Sciatic nerve (tissue), 2 donors: ENCODE results near the gene VEGFA. TPM values are rescaled to one million over a fixed set of nuclear protein-coding genes. Genes with fewer than 3 reads are reported as not detected.

ENCODE experiments used
- ATAC-seq: fragments of 200-7000 bp; cut with Tn5 transposase; one replicate; pipeline ENCODE4 v1.9.1; 2020; ENCODE audit warnings: mild to moderate bottlenecking, moderate library complexity
- DNase-seq: peaks from one replicate; pipeline ENCODE4 v3.0.0-alpha.2; 2020; ENCODE audit warnings: low spot score
- intact Hi-C: fragments of 100-400 bp; cut with DNase I; formaldehyde crosslinking; loops from one replicate; pipeline ENCODE4 v1.14.2; 2022
- total RNA-seq: library from RNA; stranded (reverse); fragmentation: NEBNext Ultra II Directional; extraction: Animal tissue kit (Norgen Biotek cat#: 25700); gene quantifications from one replicate; pipeline ENCODE4 v1.2.1, GENCODE V29; 2021
- donor health status: DM: no; HTN: no; CAD: no.
- donor health status: DM: no; HTN: no; CAD: no.

VEGFA gene
- total RNA-seq, 1 donor from 2014 or later = 155 TPM

- ATAC-seq (no peak), DNase-seq (no peak)
- intact Hi-C loops = no loop called here
Measured at GRCh38 chr6:43778976-43779851, 9.2 kb downstream of the VEGFA start.

- no peak for DNase-seq
- intact Hi-C loops = no loop called here
Measured at GRCh38 chr6:43779852-43780236, 9.8 kb downstream of the VEGFA start.

DNA sequence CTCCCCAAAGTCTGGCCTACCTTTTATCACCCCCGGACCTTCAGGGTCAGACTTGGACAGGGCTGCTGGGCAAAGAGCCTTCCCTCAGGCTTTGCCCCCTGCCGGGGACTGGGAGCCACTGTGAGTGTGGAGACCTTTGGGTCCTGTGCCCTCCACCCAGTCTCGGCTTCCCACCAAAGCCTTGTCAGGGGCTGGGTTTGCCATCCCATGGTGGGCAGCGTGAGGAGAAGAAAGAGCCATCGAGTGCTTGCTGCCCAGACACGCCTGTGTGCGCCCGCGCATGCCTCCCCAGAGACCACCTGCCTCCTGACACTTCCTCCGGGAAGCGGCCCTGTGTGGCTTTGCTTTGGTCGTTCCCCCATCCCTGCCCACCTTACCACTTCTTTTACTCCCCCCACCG, 10.3 kb downstream of the VEGFA start:
- no peak for ATAC-seq
- intact Hi-C loops = no loop called here
- DNase-seq = no peak

More at GRCh38 chr6:43779852-43780236, 9.8 kb downstream of the VEGFA start:
- peak; percentile 23 for ATAC-seq

- ATAC-seq = no peak
- no peak for DNase-seq
- intact Hi-C loops = no loop called here
Measured at GRCh38 chr6:43780941-43781928, 11.2 kb downstream of the VEGFA start.

- intact Hi-C loops = no loop called here
- ATAC-seq (no peak), DNase-seq (no peak)
Measured at GRCh38 chr6:43781941-43782704, 12.1 kb downstream of the VEGFA start.

- DNase-seq (no peak), ATAC-seq (no peak)
- intact Hi-C loops = no loop called here
Measured at GRCh38 chr6:43782764-43783513, 12.9 kb downstream of the VEGFA start.

DNA sequence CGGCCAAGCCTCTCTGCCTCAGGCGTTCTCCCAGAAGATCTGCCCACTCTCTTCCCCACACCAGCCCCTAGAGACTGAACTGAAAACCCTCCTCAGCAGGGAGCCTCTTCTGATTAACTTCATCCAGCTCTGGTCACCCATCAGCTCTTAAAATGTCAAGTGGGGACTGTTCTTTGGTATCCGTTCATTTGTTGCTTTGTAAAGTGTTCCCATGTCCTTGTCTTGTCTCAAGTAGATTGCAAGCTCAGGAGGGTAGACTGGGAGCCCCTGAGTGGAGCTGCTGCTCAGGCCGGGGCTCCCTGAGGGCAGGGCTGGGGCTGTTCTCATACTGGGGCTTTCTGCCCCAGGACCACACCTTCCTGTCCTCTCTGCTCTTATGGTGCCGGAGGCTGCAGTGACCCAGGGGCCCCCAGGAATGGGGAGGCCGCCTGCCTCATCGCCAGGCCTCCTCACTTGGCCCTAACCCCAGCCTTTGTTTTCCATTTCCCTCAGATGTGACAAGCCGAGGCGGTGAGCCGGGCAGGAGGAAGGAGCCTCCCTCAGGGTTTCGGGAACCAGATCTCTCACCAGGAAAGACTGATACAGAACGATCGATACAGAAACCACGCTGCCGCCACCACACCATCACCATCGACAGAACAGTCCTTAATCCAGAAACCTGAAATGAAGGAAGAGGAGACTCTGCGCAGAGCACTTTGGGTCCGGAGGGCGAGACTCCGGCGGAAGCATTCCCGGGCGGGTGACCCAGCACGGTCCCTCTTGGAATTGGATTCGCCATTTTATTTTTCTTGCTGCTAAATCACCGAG, 14.2 kb downstream of the VEGFA start:
- intact Hi-C loops = no loop called here
- no peak for ATAC-seq
- no peak for DNase-seq

- ATAC-seq = no peak
- intact Hi-C loops = no loop called here
- no peak for DNase-seq
Measured at GRCh38 chr6:43785220-43785752, 15.3 kb downstream of the VEGFA start.

DNA sequence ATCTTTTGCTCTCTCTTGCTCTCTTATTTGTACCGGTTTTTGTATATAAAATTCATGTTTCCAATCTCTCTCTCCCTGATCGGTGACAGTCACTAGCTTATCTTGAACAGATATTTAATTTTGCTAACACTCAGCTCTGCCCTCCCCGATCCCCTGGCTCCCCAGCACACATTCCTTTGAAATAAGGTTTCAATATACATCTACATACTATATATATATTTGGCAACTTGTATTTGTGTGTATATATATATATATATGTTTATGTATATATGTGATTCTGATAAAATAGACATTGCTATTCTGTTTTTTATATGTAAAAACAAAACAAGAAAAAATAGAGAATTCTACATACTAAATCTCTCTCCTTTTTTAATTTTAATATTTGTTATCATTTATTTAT, 15.9 kb downstream of the VEGFA start:
- ATAC-seq (no peak), DNase-seq (no peak)
- intact Hi-C loops = no loop called here

GRCh38 chr6:43786664-43787329, 16.8 kb downstream of the VEGFA start:
- intact Hi-C loops = no loop called here
- DNase-seq (no peak), ATAC-seq (no peak)

- intact Hi-C loops = no loop called here
- DNase-seq (no peak), ATAC-seq (no peak)
Measured at GRCh38 chr6:43788301-43788700, 18.3 kb downstream of the VEGFA start.

GRCh38 chr6:43789447-43789846, 19.4 kb downstream of the VEGFA start:
- ATAC-seq = peak; percentile 14
- intact Hi-C loops = no loop called here

DNA sequence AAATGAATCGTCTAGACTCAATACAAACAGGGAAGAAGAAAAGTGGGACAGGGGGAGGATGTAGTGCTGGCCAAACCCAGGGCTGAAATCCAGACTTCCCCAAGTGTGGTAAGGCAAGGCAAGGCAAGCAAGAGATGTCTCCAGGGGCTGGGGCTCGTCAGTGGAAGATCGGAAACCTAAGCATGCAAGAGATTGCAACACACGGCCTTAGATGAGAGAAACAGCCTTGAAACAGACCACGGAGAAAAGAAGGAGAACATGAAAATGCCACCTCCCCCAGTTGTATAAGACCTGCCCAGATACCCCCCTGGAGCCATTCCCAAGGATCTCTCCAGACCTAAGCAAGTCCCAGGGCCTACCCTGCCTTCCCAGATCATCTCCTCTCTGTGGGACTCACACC, 20.0 kb downstream of the VEGFA start:
- intact Hi-C loops = no loop called here
- ATAC-seq (peak; percentile 90), DNase-seq (no peak)

More at GRCh38 chr6:43789447-43789846, 19.4 kb downstream of the VEGFA start:
- no peak for DNase-seq

- intact Hi-C loops = no loop called here
- ATAC-seq = no peak
- DNase-seq = no peak
Measured at GRCh38 chr6:43791745-43792422, 21.9 kb downstream of the VEGFA start.

DNA sequence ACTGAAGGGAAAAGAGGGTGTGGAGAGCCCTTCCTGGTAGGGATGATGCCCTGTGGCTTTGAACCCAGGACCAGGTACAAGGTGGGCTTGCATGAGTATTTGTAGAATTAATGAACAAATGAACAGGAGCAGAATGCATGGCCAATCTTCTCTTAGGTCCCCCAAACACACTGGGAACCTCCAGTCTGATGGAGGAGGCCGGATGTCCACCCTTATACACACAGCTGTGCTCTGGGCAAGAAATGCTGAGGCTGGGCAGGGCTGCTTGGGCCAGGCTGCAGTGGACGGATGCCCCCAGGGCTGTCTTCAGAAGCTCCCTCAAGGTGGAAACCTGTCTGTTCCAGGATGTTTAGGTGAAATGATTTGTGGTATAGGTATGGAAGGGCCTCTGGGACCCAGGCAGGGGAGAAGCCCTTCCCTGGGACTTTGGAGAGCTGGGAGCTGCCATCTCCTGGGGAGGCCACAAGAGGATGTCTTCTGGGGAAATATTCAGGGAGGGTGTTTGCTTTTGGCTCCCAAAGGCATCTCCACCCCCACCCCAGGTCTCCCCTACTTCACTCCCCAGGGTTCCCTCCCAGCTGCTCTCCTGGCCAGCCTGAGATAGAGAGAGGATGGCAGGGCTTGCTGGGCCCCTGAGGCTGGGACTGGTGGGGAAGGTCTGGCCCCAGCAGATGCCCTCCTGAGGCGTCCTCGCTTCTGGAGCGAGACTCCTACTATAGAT, 23.3 kb downstream of the VEGFA start:
- no peak for ATAC-seq
- intact Hi-C loops = no loop called here

GRCh38 chr6:43793875-43794242, 23.8 kb downstream of the VEGFA start:
- intact Hi-C loops = no loop called here
- no peak for ATAC-seq
- no peak for DNase-seq

More for the DNA sequence above, 23.3 kb downstream of the VEGFA start:
- no peak for DNase-seq
